ENCODE measurements around the gene TRIM75. TPM values are rescaled to one million over a fixed set of nuclear protein-coding genes. Genes with fewer than 3 reads are reported as not detected.

The TRIM75 gene
- total and polyA plus RNA-seq, 10 of the 15 experiments (the other 5 are each of a cell fraction or from before 2014, with no cell fraction given) = not detected

DNA sequence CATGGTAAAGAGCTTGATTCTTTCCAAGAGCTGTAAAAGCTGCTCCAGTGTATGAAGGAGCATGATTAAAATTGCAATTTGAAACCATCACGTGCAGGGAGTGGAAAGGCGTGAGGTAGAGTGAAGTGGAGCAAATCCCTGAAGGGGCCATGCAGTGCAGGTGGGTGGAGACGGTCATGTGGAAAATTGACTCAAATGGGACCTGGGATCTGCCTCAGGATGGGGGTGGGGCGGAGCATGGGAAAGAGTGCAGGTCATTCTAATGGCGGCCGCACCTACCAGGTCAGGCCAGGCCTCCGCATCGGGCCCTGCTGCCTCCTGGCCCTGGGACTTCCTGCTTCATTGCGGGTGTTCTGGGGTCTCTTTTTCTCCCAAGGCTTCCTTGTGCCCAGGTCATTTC lies 47.2 kb upstream of the TRIM75 start (continued):
- TF ChIP-seq MYC (IDR thresholded peaks at IDR 0.05; ENCODE audit: insufficient read depth, insufficient read length, insufficient replicate concordance, low read length, severe bottlenecking) (no peak), EZH2 (IDR thresholded peaks at IDR 0.05; ENCODE audit: borderline replicate concordance, control insufficient read depth, low read depth, low read length) (no peak), DPF2 (IDR thresholded peaks at IDR 0.05) (no peak)
- TF ChIP-seq, protein P1, sequence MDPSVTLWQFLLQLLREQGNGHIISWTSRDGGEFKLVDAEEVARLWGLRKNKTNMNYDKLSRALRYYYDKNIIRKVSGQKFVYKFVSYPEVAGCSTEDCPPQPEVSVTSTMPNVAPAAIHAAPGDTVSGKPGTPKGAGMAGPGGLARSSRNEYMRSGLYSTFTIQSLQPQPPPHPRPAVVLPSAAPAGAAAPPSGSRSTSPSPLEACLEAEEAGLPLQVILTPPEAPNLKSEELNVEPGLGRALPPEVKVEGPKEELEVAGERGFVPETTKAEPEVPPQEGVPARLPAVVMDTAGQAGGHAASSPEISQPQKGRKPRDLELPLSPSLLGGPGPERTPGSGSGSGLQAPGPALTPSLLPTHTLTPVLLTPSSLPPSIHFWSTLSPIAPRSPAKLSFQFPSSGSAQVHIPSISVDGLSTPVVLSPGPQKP (IDR thresholded peaks at IDR 0.05; ENCODE audit: low read depth, low read length) = no peak
- TF ChIP-seq, protein P2, sequence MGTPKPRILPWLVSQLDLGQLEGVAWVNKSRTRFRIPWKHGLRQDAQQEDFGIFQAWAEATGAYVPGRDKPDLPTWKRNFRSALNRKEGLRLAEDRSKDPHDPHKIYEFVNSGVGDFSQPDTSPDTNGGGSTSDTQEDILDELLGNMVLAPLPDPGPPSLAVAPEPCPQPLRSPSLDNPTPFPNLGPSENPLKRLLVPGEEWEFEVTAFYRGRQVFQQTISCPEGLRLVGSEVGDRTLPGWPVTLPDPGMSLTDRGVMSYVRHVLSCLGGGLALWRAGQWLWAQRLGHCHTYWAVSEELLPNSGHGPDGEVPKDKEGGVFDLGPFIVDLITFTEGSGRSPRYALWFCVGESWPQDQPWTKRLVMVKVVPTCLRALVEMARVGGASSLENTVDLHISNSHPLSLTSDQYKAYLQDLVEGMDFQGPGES (IDR thresholded peaks at IDR 0.05) = no peak

- H4K20me1 ChIP-seq (ENCODE audit: control insufficient read depth, insufficient read depth) = no peaks in the 10 kb centered on the region
- H3K4me3 ChIP-seq = no peak overlapping the region
- intact Hi-C loops (cut with micrococcal nuclease; ENCODE audit: unreplicated experiment) = no loop called here
- H3K4me1 ChIP-seq (ENCODE audit: control insufficient read depth, insufficient read depth, low read length) = no peaks in the 10 kb centered on the region
- ChIA-PET CTCF (no interaction called here), POLR2A (no interaction called here), SMC1A (ENCODE audit: uncharacterized antibody, unreplicated experiment) (no interaction called here), RAD21 (ENCODE audit: unreplicated experiment) (interaction anchor here (1.0 to 1.3 kb wide), 2 partner anchors 68 to 239 kb away, joined by 3 to 4 read pairs; no protein-coding TSS in a partner anchor)
- no peak overlapping the region for H2AFZ ChIP-seq (ENCODE audit: control insufficient read depth, low read depth, low read length)
- in situ Hi-C loops (cut with MboI) = no loop called here
- H3K79me2 ChIP-seq (ENCODE audit: control insufficient read depth, insufficient read depth, low read length) = no peaks in the 10 kb centered on the region
- BruUV-seq (replicated peaks) = no TSS peak
- H3K27ac ChIP-seq (ENCODE audit: control insufficient read depth, insufficient read depth) = no peak overlapping the region
- no peak overlapping the region for H3K9ac ChIP-seq (ENCODE audit: control insufficient read depth, insufficient read depth, low read length)
- WGBS (ENCODE audit: insufficient coverage, insufficient replicate concordance, low lambda C conversion rate, missing lambda C conversion rate) = 38% methylated on average over 5 of the region's 5 CpGs
- no peak overlapping the region for H3K4me2 ChIP-seq (ENCODE audit: control insufficient read depth, insufficient read depth)
- peaks cover 0 to 3% of the 10 kb centered on the region in 2 experiments; a peak in 2 of 4 replicates for H3K27me3 ChIP-seq (replicated peaks in 1 of 2; ENCODE audit: control insufficient read depth in 2 of 2, insufficient read depth in 2 of 2, low read length in 1 of 2)
- DNase-seq (ENCODE audit: low read depth, low spot score) (no peak), ATAC-seq (no peak), FAIRE-seq (no peak)
- no peaks in the 10 kb centered on the region for H3K36me3 ChIP-seq (ENCODE audit: control insufficient read depth in 2 of 2, insufficient read depth in 2 of 2, low read length in 1 of 2)
- H3K9me3 ChIP-seq (replicated peaks; ENCODE audit: control insufficient read depth, insufficient read depth, low read length) = no peaks in the 10 kb centered on the region
- TF ChIP-seq EGR1 (IDR thresholded peaks at IDR 0.05; ENCODE audit: borderline replicate concordance in 1 of 2, low read depth in 2 of 2, low read length in 2 of 2) = no peak
- TF ChIP-seq CBX5 (IDR thresholded peaks at IDR 0.05; ENCODE audit: low read depth) = no peak
- TF ChIP-seq, protein P3, sequence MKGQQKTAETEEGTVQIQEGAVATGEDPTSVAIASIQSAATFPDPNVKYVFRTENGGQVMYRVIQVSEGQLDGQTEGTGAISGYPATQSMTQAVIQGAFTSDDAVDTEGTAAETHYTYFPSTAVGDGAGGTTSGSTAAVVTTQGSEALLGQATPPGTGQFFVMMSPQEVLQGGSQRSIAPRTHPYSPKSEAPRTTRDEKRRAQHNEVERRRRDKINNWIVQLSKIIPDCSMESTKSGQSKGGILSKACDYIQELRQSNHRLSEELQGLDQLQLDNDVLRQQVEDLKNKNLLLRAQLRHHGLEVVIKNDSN (IDR thresholded peaks at IDR 0.05; ENCODE audit: borderline replicate concordance, extremely low read length, insufficient read depth, low read depth, low read length) = no peak
- TF ChIP-seq MXI1 (IDR thresholded peaks at IDR 0.05; ENCODE audit: low read depth, low read length) = no peak
- no peak for TF ChIP-seq MTA2 (IDR thresholded peaks at IDR 0.05; ENCODE audit: low read depth)
- no peak for TF ChIP-seq NRF1 (conservative IDR thresholded peaks at IDR 0.05; ENCODE audit: low read depth, low read length)
- TF ChIP-seq JUNB (IDR thresholded peaks at IDR 0.05) = no peak
- no peak for TF ChIP-seq SREBF2 (IDR thresholded peaks at IDR 0.05; ENCODE audit: low read length)
- TF ChIP-seq HDGF (IDR thresholded peaks at IDR 0.05) = no peak
These were observed 46.8 kb upstream of the TRIM75 start for GRCh38 chr4:165006886-165007285.

Measured in GM12878 (cell line).